Ishikawa (cell line): ENCODE results near the gene IGFL1.

Experiments used
- CREB1 ChIP-seq: IDR thresholded peaks from 2 replicates; pipeline ENCODE4 v1.6.1; 2012; ENCODE audit warnings: low read depth
- RAD21 ChIP-seq: IDR thresholded peaks from 2 replicates; pipeline ENCODE4 v1.6.1; 2012; ENCODE audit warnings: low read depth
- TAF1 ChIP-seq: IDR thresholded peaks from 2 replicates; pipeline ENCODE4 v1.6.1; 2012; ENCODE audit warnings: low read depth, mild to moderate bottlenecking
- ZBTB7A ChIP-seq: IDR thresholded peaks from 2 replicates; pipeline ENCODE4 v1.6.1; 2012; ENCODE audit warnings: low read depth
- TF ChIP-seq, protein P1 (sequence below): IDR thresholded peaks from 2 replicates; pipeline ENCODE4 v1.6.1; 2012; ENCODE audit warnings: low read depth, mild to moderate bottlenecking

DNA sequence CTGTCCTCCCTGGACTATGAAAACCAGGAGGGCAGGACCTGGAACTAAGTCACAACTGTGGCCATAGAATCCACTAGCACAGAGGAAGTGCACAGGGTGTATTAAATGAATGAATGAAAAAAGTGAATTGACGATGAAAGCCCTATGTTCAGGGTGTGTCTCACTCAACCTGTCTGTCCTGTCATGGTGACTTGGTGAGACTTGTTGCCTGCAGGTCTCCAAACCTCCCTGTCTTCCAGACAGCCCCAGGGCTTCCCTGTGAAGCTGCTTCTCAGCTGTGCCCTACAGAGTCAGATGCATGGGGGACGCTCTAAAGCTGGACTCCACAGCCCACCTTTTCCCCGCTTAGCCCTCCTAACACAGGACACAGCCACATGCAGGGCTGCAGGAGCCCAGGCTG, 4.8 kb upstream of the IGFL1 start:
- TF ChIP-seq RAD21 (no peak), CREB1 (no peak), TAF1 (no peak), ZBTB7A (no peak)
- TF ChIP-seq, protein P1, sequence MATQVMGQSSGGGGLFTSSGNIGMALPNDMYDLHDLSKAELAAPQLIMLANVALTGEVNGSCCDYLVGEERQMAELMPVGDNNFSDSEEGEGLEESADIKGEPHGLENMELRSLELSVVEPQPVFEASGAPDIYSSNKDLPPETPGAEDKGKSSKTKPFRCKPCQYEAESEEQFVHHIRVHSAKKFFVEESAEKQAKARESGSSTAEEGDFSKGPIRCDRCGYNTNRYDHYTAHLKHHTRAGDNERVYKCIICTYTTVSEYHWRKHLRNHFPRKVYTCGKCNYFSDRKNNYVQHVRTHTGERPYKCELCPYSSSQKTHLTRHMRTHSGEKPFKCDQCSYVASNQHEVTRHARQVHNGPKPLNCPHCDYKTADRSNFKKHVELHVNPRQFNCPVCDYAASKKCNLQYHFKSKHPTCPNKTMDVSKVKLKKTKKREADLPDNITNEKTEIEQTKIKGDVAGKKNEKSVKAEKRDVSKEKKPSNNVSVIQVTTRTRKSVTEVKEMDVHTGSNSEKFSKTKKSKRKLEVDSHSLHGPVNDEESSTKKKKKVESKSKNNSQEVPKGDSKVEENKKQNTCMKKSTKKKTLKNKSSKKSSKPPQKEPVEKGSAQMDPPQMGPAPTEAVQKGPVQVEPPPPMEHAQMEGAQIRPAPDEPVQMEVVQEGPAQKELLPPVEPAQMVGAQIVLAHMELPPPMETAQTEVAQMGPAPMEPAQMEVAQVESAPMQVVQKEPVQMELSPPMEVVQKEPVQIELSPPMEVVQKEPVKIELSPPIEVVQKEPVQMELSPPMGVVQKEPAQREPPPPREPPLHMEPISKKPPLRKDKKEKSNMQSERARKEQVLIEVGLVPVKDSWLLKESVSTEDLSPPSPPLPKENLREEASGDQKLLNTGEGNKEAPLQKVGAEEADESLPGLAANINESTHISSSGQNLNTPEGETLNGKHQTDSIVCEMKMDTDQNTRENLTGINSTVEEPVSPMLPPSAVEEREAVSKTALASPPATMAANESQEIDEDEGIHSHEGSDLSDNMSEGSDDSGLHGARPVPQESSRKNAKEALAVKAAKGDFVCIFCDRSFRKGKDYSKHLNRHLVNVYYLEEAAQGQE = no peak
